Activated CD4-positive, alpha-beta T cell treated with anti-CD3 and anti-CD28 coated beads, Interleukin-2, amount 50 U/mL, for 4 hours (primary cell): ENCODE results near the gene DLGAP3.

Experiments used
- DNase-seq, 2 experiments: peaks; one replicate each; pipeline ENCODE4 v3.0.0-alpha.2; 2020

Gene DLGAP3

DNA sequence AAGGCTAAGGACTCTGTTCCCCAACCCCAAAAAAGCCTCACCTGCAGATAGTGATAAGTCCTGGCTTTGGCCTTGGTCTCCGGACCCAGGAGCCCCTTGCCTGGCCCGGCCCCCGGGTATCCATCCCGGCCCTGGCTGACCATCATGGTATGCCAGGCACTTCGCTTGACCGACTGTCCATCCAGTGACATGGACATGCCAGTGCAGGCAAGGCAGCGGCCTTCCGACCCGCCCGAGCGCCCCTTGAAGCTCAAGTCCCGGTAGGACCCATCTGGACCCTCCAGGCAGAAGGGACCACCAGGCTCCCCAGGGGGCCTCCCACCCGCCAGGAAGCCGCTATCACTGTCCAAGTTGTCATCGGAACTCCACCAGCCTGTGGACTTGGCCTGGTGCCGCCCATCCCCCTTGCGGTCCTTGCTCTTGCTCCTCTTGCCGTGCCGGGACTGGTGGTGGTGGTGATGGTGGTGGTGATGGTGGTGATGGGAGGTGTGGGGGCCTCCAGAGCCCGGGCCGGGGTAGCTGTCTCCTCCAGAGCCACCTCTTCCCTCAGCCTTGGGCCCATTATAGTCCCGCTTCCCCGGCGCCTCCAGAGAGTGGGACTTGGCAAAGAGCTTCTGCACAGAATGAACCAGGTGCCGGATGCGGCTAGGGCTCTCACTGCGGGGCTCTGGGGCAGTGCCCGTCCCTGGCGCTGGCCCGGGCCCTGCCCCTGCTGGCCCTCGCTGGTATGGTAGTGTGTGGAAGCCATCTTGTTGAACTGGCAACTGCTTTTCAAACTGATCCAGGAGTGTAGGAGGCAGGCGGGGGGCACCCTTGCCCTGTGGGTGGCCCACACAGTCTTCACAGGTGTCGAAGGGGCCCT, 25.0 kb downstream of the DLGAP3 start:
- no peak for DNase-seq

DNA sequence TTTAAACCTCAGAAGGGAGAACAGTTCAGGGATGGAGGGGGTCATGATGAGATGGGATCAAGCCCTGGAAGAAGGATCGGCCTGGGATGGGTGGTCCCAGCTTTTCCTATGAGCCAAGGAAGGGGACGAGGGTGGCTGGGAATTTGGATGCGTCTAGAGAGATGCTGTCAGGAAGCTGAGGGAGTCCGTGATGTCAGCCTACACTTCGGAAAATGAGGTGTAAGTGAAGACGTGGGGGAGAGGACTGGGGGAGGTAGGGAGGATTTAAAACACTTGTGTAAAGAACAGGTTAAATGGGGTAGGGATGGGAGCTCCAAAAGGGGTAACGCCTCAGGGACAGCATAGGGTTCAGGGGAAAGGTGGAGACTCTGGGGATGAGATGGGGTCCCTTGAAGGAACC, 27.5 kb downstream of the DLGAP3 start:
- DNase-seq = no peak

DNA sequence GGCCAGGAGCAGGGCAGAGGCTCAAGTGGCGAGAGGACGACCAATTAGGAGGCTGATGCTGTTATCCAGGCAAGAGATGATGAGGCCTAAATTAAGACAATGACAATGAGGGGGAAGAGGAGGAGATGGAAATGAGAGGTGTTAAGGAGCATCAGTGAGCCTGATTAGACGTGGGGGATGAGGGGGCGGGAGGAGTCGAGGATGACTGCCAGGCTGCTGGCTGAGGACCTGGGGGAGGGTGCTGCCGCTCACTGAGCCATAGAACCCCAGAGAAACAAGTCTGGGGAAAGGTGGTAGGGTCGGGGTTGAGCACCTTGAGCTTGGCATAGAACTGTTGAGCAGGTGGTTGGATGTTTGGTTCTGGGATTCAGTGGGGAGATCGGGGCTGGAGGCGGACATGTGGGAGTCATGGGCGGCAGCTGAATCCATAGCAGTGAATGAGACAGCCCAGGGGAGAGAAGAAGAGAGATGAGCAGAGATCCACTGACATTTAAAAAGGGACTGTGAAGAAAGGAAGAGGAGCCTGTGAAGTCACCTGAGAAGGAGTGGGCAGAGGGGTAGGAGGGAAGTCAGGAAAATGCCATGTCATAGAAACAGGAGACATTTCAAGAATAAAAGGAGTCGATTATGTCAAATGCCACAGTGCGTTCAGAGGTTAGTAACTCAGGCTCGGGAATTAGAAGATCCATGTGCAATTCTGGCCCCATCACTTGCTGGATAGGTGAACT, 28.5 kb downstream of the DLGAP3 start:
- DNase-seq = no peak

- no peak for DNase-seq
Observed at GRCh38 chr1:34899906-34900305, 29.5 kb downstream of the DLGAP3 start.

DNA sequence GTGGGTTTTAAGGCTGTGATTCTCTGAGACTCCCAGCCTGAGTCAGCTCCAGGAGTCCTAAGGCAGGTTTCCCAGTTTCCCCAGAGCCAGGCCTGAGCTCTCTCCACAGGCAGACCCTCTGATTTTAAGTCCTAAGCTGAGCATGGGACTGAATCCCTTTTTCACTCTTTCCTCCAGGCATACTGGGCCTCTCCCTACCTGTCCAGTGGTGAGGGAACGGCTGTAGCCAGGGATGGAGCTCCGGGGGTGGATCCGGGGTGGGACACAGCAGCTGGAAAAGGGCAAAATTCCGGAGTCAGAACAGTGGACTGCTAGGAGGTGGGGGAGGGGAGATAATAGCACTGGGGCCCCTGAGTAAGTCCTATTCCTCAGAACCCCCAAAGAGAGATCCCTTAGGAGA, 30.0 kb downstream of the DLGAP3 start:
- no peak for DNase-seq

- no peak for DNase-seq
Observed at GRCh38 chr1:34898330-34898761, 31.1 kb downstream of the DLGAP3 start.

DNA sequence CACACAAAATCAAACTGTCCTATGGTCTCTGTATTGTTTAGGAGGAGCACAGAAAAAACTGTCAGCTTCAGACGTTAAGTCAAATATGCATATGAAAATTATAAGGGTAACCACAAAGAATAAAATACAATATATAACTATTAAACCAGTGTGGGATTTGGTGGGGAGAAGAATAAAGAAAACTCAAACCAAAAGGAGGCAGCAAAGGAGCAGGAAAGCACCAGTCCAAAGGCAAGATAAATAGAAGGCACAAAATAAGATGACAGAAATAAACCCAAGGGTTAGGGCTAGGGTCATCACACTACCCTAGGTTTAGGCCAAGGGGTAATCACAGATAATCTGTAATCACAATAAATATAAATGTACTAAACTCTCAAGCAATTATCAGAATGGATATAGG, 32.8 kb downstream of the DLGAP3 start:
- no peak for DNase-seq

DNA sequence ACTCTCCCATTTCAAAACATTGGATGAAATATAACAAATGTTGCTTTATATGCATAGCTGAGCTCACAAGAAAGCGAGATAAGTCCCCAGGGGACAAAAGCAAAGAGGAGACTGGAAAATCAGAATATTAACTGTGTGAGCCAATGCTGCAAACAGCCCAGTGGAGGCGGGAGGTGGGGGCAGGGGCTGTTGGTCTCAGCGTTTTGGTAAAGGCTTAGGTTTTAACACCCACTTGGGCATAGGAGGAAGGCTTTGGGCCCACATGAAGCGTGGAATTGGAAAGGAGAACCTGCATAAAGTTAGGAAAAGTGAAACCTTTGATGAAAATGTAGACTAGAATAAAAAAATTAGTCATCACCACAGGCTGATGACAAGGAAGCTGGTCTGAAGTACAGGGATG, 39.7 kb downstream of the DLGAP3 start:
- DNase-seq = no peak

DNA sequence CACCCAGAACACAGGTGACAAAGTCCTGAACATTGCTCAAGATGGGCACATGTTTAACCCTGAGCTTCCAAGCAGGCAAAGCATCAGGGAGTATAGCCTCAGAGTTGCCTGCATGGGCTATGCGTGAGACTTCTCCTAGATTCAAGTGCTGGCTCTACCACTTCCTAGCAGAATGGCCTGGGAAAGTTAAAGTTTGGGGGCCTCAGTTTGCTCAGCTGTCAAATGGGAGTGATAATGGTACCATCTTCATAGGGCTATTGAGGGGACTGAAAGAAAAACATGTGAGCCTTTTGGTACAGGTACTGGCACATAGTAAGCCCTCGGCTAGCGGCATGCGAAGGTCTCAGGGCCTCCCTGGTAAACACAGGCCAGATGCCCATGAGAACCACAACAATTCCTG, 41.9 kb downstream of the DLGAP3 start:
- DNase-seq = no peak

DNA sequence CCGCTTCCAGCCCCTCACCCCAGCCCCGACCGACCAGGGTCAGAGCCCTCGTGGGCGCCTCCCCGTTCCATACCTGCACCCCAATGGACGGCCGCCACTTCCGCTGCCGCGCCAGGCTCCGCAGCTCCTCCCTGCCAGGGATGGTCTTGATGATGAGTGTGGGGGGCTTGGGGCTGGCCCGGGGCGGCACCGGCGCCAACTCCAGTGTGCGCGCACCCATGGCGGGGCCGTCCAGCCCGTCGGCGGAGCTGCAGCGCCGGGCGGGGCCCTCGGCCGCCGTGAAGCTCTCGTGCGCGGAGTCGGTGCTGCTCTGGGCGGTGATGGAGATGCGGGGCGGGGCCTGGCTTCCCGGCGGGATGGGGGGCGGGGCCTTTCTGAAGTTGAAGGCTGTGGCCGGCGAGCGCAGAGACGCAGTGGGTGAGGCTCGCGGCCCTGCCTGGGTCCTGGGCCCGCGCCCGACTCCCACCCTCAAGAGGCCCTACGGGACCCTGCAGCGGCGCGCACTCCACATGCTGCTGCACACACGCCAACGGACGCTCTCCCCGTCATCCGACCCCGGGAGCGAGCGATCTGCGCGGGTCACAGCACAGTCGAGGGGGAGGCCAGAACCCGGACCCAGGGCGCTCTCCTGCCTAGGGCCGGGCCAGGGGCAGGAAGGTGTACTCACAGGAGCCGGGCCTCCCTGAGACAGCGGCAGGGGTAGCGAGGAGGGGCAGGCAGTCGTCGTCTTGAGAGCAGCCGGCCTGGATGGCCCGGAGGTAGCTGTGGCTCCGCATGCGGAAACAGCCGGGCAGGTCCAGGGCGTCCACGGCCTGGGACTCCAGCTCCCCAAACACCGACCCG, 43.8 kb downstream of the DLGAP3 start:
- peak; percentile 31 to 41 for DNase-seq

DNA sequence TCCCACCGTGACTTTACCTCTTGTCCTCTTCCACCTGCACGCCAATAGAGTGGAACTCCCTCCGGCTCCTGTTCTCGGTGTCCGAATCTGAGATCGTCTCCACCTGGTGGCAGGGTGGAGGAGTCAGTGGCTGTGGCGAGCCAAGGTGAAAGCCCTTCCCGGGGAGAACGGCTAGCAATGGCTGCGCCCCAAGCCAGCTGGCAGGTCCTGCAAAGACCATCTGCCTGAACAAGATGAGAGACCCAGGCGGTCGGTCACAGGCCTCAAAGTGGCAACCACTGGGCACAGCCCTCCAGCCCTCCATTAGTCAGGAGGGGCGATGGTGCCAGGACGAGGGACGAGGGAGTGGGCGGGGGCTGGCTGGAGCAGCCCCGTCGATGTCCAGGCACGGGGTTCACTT, 44.5 kb downstream of the DLGAP3 start:
- DNase-seq = no peak

DNA sequence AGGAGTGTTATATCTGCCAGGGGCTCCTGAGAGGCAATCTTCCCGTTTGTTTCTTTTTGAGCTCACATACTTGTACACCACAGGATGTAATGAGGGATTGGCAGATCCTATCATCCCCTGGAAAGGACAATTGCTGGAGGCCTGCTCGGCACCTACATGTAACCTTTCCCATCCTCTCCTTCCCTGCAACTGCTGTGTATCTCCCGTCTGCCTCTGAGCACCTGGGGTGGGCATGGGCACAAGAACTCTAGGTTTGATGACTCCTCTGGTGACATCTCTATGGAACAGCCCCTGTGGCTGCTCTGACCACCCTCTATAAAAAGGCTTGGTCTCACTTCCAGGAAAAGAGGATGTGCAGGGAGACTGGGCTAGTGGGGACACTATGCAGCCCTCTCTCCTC, 44.9 kb downstream of the DLGAP3 start:
- no peak for DNase-seq

- DNase-seq = no peak
Observed at GRCh38 chr1:34879230-34879629, 50.2 kb downstream of the DLGAP3 start.

GRCh38 chr1:34876406-34876805, 53.0 kb downstream of the DLGAP3 start:
- DNase-seq = no peak

GRCh38 chr1:34874296-34874952, 55.0 kb downstream of the DLGAP3 start:
- DNase-seq = no peak

DNA sequence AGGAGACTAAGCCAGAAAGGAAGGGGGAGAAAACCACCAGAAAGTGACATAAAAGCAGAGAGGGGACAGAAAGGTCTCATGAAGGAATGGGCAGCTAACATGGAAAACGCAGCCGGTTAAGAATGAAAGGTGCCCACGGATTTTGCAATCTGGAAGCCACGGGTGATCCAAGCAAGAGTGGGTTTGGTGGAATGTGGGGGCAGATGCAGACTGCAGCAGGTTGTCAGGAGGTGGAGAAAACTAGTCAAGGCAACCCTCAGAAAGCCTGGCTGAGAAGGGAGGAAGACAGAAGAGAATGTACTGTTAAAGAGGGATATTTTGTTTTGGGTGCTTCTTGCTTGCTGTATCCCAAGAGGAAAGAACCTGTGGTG, 57.3 kb downstream of the DLGAP3 start:
- no peak for DNase-seq

DNA sequence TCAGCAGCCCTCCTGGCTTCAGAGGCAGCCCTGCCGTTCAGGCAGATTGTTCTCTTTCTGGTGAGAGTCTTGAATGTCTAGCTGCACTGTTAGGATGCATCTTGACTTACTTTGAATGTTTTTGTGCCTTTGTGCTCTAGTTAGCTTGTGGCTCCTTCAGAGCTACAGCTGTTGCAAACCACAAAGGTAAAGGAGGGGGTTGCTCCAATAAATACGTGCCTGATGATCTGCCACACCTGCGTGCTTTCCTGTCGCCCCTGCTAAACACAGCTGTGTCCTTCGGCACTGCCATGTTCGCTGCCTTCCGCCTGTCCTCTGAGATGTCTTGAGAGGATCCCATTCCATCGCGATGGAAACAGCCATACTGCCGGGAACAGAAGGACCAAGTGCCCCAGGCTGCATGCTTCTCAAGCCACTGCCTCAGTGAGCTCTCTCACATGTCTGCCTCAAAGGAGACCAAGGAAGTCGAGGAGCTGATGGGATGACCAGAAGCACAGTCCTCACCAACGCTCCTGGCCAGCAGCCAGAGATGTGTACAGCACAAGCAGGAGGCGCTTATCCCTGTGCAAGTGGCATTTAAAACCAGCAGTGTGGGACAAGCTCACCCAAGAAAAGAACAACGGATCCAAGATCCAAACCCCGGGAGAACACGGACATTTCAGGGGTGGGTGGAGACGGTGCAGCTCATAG, 57.9 kb downstream of the DLGAP3 start:
- no peak for DNase-seq

DNA sequence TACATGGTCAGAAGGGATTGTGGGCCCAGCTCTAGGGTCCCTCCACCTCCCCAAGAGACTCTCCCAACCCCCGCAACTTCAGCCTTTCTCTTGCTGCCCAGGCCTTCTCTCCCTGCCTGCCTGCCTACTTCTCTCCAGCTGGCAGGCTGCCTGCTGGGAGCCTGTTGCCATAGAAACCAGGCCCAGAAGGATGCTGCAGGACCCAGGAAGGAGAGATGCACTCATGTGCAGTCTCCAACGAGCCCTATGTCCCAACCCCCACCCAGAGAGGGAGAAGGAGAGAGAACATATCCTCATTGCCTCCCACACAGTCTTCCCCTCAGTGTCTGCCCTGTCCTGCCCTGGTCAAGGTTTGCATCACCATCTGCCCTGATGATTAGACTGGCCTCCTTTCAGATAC, 59.1 kb downstream of the DLGAP3 start:
- DNase-seq = no peak

DNA sequence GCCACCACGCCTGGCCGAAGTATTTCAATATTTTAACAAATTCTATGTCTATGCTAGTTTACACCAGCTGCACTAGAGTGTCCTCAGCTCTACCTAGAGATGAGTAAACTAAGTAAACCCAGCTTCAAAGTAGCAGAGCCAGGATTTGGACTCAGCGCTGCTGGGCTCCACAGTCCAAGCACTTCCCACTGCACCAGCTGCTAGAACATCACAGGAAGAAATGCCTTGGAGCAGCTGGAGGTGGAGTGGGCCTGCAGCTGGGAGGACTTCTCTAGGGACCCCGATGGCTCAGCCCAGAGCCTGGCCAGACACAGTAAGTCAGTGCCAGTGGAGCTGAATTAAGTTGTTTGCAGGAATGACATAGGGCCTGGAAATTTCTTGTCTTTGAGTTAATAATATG, 59.7 kb downstream of the DLGAP3 start:
- DNase-seq = no peak

GRCh38 chr1:34868230-34869049, 61.0 kb downstream of the DLGAP3 start:
- no peak for DNase-seq

DNA sequence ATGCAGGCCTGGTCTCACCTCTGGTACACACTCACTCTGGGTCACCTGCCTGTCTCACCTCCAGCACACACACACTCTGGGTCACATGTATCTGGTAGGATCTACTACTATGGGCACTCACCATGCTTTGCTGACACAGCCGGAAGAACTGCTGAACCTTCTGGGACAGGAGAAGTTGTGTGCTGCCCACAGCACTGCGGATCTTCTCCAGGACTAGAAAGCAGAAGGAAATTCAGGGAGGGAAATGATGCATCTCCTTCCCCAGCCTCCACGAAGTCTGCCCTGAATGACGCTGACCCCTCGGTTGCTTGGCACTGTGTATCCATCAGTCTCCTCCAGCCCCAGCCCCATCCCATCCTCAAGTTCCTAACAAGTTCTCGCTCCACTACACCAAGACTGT, 62.0 kb downstream of the DLGAP3 start:
- no peak for DNase-seq

- no peak for DNase-seq
Observed at GRCh38 chr1:34866762-34867109, 62.7 kb downstream of the DLGAP3 start.
